Measurements from ENCODE around the gene TNFRSF1A. TPM values are rescaled to one million over a fixed set of nuclear protein-coding genes. Genes with fewer than 3 reads are reported as not detected.

The TNFRSF1A gene
- total and polyA plus RNA-seq, 2 of the 13 experiments (the other 11 are each of a cell fraction or from before 2014, with no cell fraction given) = 41.5 to 61.2 TPM

DNA sequence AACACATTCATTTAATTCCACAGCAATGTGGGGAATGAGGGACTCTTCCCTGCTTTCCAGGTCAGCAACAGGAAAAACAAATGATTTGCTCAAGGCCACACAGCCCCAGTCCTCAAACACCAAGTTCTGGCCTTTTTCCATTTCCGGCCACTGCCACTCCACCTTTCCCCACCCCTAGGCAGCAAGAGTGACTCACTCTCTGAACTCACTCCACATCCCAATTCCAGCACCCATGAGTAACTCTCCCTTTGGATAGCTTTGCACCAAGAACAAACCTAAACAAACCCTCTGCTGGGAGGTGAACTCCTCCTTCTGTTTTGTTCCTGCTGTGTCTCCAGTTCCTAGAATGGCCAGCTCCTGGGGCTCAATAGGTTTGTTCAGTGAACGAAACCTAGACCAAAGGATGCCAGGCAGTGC lies 61.8 kb downstream of the TNFRSF1A start (continued):
- TF ChIP-seq SNAI1 (CRISPR knock-in tag; IDR thresholded peaks at IDR 0.05; ENCODE audit: borderline replicate concordance) = no peak
- no peak for TF ChIP-seq MYNN (CRISPR knock-in tag; IDR thresholded peaks at IDR 0.05; ENCODE audit: low read depth)
- no peak for TF ChIP-seq ZNF34 (CRISPR knock-in tag; IDR thresholded peaks at IDR 0.05; ENCODE audit: borderline replicate concordance)
- TF ChIP-seq, protein P1, sequence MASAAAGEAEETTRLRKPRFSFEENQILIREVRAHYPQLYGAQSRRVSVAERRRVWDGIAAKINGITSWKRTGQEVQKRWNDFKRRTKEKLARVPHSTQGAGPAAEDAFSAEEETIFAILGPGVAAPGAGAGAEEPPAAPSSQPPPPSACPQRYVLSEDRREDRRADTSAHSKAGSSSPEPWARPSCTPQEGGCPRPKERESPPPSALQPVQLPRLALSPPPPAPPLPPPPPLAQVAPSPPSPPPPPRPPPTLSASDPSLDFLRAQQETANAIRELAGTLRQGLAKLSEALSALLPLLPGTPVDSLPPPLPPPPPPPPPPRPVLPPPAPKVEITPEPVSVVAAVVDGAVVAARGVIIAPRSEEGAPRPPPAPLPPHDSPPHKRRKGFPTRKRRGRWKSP (CRISPR knock-in tag; IDR thresholded peaks at IDR 0.05) = no peak
- TF ChIP-seq, protein P2, sequence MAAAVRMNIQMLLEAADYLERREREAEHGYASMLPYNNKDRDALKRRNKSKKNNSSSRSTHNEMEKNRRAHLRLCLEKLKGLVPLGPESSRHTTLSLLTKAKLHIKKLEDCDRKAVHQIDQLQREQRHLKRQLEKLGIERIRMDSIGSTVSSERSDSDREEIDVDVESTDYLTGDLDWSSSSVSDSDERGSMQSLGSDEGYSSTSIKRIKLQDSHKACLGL (CRISPR knock-in tag; IDR thresholded peaks at IDR 0.05) = no peak
- TF ChIP-seq FOXJ3 (CRISPR knock-in tag; IDR thresholded peaks at IDR 0.05; ENCODE audit: borderline replicate concordance) = no peak
- TF ChIP-seq PAF1 (CRISPR knock-in tag; IDR thresholded peaks at IDR 0.05) = no peak
- TF ChIP-seq NR2F6 (IDR thresholded peaks at IDR 0.05) = peak; percentile 46
- peak; percentile 66 for TF ChIP-seq NR2F6 (CRISPR knock-in tag; IDR thresholded peaks at IDR 0.05)
- no peak for TF ChIP-seq ZFP37 (CRISPR knock-in tag; IDR thresholded peaks at IDR 0.05; ENCODE audit: borderline replicate concordance)
- TF ChIP-seq, protein P3, sequence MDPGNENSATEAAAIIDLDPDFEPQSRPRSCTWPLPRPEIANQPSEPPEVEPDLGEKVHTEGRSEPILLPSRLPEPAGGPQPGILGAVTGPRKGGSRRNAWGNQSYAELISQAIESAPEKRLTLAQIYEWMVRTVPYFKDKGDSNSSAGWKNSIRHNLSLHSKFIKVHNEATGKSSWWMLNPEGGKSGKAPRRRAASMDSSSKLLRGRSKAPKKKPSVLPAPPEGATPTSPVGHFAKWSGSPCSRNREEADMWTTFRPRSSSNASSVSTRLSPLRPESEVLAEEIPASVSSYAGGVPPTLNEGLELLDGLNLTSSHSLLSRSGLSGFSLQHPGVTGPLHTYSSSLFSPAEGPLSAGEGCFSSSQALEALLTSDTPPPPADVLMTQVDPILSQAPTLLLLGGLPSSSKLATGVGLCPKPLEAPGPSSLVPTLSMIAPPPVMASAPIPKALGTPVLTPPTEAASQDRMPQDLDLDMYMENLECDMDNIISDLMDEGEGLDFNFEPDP (CRISPR knock-in tag; conservative IDR thresholded peaks at IDR 0.05) = no peak
- no peak for TF ChIP-seq SATB2 (CRISPR knock-in tag; IDR thresholded peaks at IDR 0.05)
- no peak for TF ChIP-seq IRX3 (CRISPR knock-in tag; IDR thresholded peaks at IDR 0.05; ENCODE audit: borderline replicate concordance, low read depth)
- TF ChIP-seq, protein P4, sequence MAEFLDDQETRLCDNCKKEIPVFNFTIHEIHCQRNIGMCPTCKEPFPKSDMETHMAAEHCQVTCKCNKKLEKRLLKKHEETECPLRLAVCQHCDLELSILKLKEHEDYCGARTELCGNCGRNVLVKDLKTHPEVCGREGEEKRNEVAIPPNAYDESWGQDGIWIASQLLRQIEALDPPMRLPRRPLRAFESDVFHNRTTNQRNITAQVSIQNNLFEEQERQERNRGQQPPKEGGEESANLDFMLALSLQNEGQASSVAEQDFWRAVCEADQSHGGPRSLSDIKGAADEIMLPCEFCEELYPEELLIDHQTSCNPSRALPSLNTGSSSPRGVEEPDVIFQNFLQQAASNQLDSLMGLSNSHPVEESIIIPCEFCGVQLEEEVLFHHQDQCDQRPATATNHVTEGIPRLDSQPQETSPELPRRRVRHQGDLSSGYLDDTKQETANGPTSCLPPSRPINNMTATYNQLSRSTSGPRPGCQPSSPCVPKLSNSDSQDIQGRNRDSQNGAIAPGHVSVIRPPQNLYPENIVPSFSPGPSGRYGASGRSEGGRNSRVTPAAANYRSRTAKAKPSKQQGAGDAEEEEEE (CRISPR knock-in tag; IDR thresholded peaks at IDR 0.05; ENCODE audit: borderline replicate concordance) = no peak
- TF ChIP-seq DNMT3B (CRISPR knock-in tag; conservative IDR thresholded peaks at IDR 0.05) = no peak
- TF ChIP-seq ONECUT2 (CRISPR knock-in tag; IDR thresholded peaks at IDR 0.05) = no peak
- TF ChIP-seq, protein P5, sequence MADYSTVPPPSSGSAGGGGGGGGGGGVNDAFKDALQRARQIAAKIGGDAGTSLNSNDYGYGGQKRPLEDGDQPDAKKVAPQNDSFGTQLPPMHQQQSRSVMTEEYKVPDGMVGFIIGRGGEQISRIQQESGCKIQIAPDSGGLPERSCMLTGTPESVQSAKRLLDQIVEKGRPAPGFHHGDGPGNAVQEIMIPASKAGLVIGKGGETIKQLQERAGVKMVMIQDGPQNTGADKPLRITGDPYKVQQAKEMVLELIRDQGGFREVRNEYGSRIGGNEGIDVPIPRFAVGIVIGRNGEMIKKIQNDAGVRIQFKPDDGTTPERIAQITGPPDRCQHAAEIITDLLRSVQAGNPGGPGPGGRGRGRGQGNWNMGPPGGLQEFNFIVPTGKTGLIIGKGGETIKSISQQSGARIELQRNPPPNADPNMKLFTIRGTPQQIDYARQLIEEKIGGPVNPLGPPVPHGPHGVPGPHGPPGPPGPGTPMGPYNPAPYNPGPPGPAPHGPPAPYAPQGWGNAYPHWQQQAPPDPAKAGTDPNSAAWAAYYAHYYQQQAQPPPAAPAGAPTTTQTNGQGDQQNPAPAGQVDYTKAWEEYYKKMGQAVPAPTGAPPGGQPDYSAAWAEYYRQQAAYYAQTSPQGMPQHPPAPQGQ (CRISPR knock-in tag; IDR thresholded peaks at IDR 0.05; ENCODE audit: borderline replicate concordance) = no peak
- TF ChIP-seq, protein P6, sequence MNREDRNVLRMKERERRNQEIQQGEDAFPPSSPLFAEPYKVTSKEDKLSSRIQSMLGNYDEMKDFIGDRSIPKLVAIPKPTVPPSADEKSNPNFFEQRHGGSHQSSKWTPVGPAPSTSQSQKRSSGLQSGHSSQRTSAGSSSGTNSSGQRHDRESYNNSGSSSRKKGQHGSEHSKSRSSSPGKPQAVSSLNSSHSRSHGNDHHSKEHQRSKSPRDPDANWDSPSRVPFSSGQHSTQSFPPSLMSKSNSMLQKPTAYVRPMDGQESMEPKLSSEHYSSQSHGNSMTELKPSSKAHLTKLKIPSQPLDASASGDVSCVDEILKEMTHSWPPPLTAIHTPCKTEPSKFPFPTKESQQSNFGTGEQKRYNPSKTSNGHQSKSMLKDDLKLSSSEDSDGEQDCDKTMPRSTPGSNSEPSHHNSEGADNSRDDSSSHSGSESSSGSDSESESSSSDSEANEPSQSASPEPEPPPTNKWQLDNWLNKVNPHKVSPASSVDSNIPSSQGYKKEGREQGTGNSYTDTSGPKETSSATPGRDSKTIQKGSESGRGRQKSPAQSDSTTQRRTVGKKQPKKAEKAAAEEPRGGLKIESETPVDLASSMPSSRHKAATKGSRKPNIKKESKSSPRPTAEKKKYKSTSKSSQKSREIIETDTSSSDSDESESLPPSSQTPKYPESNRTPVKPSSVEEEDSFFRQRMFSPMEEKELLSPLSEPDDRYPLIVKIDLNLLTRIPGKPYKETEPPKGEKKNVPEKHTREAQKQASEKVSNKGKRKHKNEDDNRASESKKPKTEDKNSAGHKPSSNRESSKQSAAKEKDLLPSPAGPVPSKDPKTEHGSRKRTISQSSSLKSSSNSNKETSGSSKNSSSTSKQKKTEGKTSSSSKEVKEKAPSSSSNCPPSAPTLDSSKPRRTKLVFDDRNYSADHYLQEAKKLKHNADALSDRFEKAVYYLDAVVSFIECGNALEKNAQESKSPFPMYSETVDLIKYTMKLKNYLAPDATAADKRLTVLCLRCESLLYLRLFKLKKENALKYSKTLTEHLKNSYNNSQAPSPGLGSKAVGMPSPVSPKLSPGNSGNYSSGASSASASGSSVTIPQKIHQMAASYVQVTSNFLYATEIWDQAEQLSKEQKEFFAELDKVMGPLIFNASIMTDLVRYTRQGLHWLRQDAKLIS (CRISPR knock-in tag; IDR thresholded peaks at IDR 0.05) = no peak
- no peak for TF ChIP-seq ZNF670 (CRISPR knock-in tag; IDR thresholded peaks at IDR 0.05; ENCODE audit: borderline replicate concordance)
- no peak for TF ChIP-seq PHF21A (CRISPR knock-in tag; IDR thresholded peaks at IDR 0.05)
- TF ChIP-seq ZNF232 (CRISPR knock-in tag; IDR thresholded peaks at IDR 0.05; ENCODE audit: borderline replicate concordance) = no peak
